ENCODE results near the gene OMD.

OMD gene

DNA sequence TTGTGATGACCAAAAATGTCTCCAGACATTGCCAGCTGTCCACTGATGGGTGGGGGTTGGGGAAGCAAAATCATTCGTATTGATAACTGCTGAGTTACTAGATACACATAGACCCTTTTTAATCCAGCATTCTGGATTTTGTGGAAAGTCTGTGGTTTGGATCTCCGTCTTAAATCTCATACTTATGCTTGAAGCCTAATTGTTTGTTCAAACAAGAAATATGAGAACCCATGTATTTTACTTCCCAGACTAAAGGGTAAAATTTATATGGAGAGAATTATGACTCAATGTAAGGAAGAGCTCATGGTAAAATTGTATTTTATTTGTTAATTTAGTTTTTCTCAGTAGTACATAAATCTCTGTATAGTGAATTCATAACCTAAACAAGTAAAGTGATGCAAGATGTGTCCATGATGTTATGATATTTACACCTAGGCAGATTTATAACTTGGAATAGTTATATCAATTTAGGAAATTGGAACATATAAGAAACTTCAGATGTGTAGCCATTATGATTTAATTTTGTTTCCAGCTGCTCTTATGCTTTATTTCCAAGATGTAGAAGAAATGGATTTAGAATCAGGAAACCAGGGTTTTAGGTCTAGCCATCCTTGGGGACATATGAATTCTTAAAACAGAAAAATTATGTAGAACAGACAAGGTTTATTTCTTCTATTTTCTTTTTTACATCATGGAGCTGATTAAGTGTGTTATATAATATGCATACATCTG lies 15.4 kb downstream of the OMD start:
- DNase-seq: no peak

DNA sequence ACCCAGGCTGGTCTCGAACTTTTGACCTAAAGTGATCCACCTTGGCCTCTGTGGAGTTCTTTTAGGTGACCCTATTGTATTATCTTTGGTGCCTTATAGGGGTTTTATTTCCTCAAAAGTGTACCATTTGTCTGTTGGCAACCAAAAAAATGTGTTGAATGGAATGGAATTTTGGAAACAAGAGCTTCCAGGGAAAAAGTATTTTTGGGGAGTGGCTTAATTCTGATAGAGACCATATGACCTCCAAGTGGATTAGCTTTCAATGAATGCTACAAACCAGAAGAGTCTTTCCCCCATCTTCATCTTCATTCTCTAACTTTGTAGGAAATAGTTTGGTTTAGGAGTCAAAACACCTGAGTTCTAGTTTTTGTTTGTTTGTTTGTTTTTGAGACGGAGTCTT lies 16.5 kb downstream of the OMD start:
- DNase-seq: no peak

DNA sequence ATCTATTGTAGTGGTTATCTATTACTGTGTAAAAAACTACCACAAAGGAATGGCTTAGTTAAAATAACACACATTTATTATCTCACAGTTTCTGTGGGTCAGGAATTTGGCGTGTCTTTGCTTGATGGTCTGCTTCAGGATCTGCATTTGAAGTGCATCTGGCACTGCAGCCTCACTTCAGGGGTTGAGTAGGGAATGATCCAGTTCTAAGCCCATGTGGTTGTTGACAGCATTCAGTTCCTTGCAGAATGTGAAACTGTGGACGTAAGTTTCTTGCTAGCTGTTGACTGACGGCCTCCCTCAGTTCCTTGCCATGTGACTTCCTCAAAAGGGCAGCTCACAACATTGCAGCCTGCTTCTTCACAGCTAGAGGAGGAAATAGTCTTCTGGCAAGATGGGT lies 17.8 kb downstream of the OMD start:
- no peak for DNase-seq

DNA sequence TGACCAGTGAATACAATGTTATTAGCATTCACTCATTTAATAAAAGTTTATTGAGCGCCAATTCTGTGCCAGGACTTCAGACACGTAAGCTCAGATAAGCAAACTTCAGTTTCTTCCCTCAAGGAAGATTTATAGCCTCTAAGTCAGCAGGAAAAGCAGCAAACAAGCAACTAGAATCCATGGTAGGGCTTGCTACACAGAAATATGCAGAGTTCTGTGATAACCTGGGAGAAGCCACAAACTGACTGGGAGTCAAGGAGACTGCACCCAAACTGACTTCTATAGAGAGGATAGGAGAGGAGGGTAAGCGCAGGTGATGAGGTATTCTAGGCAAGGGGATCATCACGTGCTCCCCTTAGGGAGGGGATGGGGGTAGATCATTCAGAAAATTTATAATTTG lies 18.5 kb downstream of the OMD start:
- no peak for DNase-seq

DNA sequence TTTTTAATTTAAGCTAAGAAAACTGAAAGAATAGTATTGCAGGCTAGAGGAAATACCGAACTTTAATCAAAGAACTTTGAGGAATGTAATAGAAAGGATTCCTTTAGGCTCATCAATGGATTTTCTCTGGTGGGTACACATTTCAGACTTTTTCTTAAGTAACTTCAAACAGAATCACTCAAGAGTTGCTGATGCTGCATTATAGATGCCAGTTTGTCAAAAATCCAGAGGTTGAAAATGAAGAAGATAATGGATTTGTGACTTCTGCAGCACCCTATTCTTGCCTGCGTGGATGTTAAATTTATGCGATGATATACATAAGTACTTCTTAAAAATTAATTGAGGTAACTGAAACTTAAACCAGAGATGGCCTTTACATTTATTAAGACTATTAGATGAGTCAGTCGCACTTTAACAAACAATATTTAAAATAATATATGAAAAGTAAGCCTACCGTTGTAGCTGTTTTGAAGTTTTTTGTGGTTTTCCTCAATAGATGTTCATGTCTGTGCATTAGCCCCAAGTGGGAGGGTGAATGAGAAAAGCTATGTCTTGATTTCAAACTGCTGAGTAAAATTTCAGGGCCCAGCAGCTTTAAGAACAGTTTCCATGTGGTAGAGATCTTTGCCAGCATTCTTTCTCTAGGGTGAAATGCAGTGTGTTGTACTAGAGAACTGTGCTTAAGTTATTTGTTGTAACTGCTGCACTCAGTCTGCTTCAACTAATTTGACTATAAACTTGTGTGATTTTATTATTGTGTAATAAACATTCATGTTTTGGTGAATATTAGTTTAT lies 20.0 kb downstream of the OMD start, which contains the start of gene OGN:
OGN (minus strand) TSS at position 537 of the 795 bp plus-strand sequence. CDS start 1,171 bp downstream, outside the sequence.
- DNase-seq: no peak

DNA sequence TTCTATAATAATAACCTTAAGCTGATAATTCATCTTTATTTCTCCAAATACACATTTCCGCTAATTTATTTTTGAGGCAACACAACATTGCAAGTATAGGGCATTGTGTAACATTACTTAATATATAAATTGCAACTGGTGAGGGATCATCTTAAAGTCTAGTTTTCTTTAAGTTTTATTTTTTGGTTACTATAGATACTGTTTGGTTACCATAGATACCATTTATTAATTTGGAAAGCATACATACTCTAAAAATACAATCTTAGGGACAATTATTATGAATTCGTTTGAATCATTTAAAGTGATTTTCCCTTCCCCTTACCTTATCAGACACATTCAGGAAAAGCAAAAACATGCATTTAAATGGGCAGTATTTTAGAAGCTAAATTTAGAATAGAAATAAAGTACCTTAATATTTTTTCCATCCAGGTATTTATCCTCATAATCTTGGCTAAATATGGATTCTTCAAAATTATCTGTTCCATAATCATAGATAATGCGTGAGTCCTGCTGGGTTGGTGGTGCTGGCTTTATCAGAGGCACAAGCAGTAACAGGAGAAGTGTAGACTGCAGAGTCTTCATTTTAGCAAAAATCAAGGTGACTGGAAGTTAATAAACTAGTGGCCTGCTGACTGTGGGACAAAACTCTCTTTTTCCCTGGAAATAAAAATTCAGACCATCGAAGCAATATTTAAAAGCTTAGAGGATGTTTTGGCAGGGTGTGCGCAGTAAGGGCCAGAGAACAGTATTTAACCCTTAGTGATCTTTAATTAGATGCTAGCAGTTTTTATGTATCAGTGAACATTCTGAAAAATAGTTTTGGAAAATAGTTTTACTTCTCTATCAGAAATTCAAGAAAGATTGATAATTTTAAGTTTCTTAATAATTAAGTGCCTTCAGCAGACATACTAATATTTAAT lies 21.2 kb downstream of the OMD start:
- DNase-seq: no peak

DNA sequence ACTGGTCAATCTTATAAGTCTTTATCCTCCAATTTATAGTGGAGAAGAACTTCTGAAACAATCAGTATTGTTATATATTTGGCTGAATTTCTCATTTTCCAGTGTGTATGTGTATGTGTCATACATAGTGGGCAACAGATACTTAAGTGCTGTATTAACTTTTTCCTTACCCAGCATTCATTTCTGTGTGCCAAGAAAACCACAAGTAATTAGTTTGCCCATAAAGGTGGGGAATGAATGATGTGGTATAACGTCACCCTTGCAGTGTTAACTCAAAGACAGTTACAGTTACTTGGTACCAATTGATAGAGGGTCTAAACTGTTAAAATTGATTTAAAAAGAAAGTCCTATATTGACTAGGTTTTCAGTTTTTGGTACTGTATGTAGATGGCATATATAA lies 21.9 kb downstream of the OMD start:
- DNase-seq: no peak

DNA sequence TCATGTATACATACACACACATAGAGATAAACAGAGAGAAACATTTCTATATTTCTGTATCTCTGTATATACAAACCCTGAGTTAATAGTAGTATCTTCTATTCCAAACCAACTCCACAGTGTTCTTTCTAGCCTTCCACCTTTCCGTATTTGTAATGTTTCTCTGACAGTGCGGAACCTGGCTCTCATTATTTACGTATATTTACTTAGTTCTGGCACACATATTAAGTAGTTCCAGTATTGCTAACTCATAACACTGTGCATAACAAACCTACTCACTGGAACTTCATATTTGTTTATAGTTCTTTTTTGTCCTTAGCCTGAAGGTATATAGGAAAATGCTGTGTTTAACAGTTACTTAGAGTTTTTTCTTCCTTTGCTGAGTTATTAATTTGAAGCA lies 26.4 kb downstream of the OMD start:
- DNase-seq: no peak

DNA sequence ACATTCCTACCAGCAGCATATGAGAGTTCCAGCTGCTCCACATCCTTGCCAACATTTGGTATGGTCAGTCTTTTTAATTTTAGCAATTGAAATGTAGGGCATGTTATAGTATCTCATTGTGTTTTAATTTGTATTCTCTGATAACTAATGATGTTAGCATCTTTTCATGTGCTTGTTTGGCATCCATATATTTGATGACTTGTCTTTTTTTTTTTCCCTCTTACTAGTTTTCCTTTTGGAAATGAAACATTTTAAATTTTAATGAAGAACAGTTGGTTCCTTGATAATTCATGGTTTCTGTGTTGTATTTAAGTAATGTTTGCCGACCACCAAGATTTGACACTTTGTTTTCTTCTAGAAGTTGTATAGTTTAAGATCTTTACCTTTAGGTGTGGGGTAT lies 28.7 kb downstream of the OMD start:
- DNase-seq: no peak

DNA sequence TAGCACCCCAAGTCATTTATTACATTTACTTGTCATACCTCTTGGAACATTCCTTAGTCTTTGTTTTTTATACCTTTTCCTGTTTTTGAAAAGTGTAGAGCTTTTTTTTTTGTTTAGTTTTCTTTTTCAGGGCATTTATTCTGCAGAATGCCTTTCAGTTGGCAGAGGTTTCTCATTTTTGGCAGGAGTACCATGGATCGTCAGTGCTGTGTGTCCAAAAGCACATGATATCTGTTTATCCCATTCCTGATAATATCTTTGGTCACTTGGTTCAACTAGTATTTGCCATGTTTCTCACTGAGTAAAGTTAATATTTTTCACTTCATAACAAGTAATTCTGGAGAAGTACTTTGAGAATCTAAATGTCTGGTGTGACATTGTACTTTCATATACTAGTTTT lies 30.6 kb downstream of the OMD start:
- no peak for DNase-seq

DNA sequence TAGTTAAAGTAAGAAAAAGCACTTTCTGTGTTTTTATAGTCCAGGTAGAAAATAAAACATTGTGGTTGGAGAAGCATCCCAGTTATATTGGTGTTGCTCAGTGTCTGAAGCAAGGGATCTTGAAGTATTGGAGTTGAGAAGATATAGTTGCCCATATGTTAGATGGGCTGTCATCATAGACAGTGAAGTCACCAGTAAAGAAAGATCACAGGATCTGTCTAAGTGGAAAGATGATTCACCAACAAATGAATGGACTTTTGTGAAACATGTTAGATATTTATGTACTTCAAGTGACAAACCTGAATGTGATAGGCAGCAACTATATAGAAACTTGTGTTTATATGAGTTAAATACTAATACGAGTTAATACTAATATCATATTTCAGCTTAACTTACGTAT lies 31.6 kb downstream of the OMD start:
- DNase-seq: no peak

DNA sequence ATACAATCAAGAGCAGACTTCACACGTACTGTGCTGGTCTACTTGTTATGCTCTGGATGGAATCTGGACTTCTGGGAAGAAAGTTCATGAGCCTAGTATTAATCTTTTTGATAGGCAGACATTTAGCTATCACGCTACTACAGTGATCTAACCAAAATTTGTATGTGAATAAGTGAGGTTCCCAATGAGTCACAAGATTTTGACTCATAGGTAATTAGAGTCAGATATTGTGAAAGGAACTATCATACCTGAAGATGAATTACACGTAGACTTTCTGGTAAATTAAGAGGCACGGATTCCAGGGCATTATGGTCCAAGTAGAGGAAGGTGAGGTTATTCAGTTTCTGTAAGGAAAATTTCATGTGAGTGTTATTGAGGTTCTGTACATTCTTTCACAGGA lies 38.3 kb downstream of the OMD start:
- no peak for DNase-seq

DNA sequence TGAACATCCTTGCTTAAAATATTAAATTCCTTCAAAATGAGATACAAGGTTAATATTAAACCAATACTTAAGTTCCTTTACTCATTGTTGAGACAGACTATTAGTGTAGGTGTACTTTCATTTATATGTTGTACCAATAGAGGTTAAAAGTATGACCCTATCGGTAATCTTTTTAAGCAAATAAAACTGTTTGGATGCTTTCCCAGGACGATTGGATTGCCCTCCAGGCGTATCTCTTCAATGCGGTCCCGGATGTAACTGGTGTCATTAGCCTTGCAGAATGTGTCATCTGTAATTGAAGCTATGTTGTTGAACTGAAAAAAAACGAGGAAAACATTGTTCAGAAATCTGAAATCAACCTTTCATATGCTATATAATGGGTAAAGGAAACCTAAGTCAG lies 38.8 kb downstream of the OMD start:
- no peak for DNase-seq

DNA sequence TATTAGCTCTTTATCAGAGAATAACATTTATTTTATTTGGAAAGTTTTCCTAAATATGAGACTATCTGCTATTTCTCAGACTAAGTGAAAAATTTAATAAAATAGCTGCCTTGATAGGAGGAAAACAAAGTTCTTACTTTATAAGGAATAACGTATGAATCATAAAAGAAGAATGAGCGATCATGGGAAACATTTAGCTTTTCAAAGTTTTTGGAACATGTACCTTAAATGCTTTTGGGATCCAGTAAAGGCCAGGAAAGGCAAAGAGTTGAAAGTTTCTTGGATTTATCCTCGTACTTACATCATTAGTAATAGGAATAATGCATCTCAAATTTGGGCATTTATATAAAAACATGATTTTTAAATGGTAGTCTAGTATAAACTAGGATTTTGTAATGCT lies 39.3 kb downstream of the OMD start:
- DNase-seq: no peak

DNA sequence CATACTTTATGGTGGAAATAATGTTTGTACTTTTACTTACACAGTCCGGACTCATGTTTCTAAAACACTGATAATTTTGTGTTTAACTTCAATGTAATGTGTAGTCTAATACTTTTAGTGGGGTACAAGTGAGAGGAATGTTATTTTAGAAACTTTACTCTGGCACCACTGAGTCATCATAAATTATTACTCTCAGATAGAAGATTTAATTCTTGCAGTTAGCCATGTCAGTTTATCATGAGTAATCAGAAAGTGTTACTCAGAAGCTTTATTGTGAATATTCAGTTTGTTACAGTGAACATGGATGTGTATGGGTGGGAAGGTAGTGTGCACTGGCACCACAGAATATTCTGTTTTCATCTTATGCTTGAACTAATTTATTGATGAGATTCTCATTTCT lies 39.9 kb downstream of the OMD start:
- DNase-seq: no peak

DNA sequence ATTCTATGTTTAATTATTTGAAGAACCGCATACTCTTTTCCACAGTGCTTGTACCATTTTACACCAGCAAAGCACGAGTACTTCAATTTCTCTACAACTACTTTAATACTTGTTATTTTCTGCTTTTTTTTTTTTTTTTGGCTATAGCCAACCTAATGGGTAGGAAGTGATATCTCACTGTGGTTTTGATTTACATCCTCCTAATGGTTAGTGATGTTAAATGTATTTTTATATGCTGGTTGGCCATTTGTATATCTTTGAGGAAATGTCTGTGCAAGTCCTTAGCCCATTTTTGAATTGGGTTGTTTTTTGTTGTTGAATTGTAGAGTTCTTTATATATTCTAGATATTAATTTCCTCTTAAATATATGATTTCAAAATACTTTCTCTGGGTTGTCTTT lies 42.5 kb downstream of the OMD start:
- no peak for DNase-seq

DNA sequence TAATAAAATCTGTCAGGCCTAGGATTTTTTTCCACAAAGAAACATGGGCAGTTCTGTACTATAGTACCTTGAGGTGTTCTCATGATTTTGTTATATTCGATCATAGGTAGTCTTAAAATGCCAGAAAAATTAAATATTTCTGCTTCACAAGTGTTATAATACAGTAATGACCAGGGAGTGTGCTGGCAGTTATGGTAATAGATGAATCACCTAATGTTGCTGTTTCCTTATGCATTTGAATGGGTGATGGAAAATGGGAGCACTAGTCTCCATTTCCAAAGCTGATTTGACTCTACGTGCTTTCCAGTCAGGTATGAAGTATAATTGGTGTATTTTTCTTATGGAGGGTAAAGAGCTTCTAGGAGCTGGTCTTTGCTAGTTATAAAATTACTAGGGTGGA lies 43.7 kb downstream of the OMD start:
- DNase-seq: no peak

DNA sequence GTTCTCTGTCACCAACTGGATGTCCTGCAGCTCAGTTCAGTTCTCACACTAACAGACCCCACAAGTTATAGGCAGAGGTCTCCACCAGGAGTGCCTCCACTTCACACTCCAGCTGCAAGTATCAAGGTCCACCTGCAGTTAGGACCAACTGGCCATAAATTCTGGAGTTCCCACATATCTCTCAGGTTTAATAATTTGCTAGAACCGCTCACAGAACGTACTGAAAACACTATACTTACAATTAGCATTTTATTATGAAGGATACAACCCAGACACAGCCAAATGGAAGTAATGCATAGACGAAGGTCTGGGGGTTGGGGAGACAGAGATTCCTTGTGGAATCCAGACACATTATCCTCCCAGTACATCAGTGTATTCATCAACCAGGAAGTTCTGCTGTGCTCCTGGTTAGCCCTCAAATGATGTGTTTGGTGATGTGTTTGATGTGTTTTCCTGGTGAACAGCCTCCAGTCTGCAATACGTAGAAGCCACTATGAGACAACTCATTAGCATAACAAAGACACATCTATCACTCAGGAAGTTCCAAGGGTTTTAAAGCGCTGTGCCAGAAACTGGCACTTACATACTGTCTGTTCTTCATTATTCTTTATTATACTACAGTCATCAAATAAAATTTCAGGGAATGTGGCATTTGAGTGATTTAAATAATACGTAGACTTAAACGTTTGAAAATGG lies 45.3 kb downstream of the OMD start:
- no peak for DNase-seq

DNA sequence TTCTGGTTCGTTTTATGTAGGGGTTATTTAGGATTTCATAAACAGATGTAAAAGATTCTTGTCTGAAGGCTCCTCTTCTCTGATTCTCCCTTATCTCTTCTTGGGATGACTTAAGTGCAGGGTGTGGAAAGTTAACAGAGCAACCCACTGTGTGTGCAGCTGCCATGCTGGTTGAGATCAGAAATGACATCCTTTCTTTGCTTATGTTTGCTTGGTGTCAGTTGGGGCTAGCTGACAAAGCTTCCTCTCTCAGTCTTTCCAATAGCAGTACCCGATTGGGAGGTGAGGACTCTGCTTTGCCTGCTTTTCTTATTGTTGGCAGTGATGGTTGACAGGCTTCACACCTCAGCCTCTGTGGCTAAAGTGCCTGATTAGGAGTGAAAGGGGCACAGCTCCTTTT lies 46.4 kb downstream of the OMD start:
- no peak for DNase-seq

DNA sequence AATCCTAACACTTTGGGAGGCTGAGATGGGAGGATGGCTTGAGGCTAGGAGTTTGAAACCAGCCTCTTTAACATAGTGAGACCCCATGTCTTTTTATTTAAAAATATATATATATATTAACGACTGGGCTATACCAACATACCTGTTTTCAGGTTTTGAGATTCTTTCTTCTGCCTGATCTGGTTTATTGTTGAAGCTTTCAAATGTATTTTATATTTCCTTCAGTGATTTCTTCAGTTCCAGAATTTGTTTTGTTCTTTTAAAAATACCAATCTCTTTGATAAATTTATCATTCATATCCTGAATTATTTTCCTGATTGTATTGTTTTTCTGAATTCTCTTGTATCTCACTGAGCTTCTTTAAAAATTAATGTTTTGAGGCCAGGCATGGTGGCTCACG lies 51.1 kb downstream of the OMD start:
- no peak for DNase-seq

DNA sequence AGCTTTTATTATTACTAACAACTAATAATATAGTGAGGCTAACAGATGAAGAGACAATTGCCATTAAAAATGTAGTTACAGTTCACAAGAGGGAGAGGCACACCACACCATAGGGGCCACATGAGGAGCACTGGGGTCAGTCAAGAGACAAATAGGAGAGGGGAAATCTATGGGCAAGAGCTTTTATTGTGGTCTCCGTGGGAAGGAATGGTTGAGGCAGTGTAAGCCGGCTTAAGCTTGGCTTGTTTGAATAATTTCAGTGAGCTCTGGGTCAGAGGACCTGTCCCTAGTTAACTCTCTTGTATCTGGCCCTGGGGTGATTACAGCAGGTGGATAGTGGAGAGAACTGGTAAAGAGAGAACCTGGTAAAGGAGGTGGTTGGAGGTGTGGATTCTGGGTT lies 55.2 kb downstream of the OMD start:
- DNase-seq: no peak

All from NCI-H1694 (cell line).